ENCODE data around the gene ERCC1.

Gene ERCC1

DNA sequence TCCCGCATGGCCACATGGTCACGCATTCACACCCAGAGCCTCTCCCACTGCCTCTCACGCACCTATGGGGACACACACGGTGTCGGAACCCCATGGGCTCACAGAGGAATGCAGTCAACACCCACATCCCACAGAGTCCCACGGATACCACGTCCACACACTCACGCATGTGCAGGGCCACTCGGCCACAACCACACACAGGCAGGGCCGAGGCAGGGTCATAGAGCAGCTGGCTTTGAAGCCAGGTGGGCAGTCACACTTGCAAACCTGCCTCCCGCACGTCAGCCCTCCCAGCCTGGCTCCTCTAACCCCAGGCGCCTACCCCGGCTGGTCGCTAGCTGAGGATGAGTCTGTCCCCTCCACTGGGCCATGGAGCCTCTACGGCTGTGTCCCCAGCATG lies 61.4 kb downstream of the ERCC1 start:
- no peak for DNase-seq

DNA sequence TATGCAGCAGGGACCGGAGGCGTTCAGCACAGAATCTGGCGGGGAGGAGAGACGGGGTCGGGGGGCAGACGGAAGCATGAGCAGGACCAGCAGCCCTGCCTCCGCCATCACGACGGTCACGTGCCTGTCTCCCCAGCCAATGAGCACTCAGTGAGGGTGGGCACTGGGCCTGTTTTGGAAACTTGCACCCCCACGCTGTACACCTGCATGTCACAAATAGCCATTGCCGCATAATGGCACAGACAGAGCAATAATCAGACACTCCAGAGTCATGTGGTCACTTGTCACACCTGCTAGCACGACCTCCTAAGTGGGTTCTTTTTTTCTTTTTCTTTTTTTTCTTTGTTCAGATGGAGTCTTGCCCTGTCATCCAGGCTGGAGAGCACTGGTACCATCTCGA lies 62.1 kb downstream of the ERCC1 start:
- no peak for DNase-seq

DNA sequence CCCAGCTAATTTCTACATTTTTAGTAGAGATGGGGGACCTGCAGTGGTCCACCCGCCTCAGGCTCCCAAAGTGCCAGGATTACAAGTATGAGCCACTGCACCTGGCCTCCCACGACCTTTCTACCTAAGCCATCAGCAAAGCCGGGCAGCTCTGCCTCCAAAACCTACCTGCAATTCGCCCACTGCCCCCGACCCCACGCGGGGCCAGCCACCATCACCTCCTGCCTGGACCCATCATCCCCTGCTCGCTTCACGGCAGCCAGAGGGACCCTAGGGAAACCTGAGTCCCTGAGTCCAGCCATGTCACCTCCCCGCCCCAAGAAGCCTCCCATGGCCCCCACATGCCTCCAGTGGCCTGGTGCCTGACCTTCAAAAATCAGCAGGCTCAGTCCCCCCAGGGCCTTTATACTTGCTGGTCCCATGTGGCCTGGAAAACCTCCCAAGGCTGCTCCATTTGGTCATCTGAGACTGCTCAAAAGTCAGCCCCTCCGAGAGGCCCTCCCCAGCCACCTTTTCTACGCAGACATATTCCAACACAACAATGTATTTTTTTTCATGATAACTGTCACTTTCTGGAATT lies 65.4 kb downstream of the ERCC1 start:
- no peak for DNase-seq

DNA sequence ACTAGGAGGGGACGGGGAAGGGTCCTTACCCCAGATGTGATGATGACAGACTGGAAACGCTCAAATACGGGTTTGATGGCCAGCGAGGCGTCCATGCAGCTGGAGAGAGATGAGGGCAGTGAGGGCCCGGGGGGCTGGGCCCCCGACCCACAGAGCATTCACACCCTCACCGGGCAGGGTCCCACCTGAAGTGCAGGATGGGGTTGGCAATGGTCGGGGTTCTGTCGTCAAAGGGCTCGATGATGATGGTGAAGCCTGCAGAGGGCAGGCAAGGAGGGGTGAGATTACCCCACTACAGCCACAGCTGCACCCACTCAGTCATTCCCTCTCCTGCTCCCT lies 66.3 kb downstream of the ERCC1 start:
- no peak for DNase-seq

All from eye (tissue), 1 donor.